Stimulated activated CD4-positive, alpha-beta T cell treated with anti-CD3 and anti-CD28 coated beads, TNF-alpha, amount 100 ng/mL, for 48 hours (primary cell): ENCODE measurements around the gene SPEG.

Experiments used
- DNase-seq, 3 donors: peaks; one replicate each; pipeline ENCODE4 v3.0.0-alpha.2; 2020; ENCODE audit warnings: low read depth in 3 of 3

The SPEG gene

GRCh38 chr2:219478916-219479315 lies 44.3 kb downstream of the SPEG start:
- DNase-seq, result no peak

GRCh38 chr2:219480004-219480403 lies 45.4 kb downstream of the SPEG start:
- no peak for DNase-seq

GRCh38 chr2:219482674-219483405 lies 48.2 kb downstream of the SPEG start:
- DNase-seq, result no peak

- no peak for DNase-seq
These were observed 49.1 kb downstream of the SPEG start for GRCh38 chr2:219483451-219484342.

GRCh38 chr2:219484343-219485200 lies 49.9 kb downstream of the SPEG start:
- DNase-seq, result no peak

GRCh38 chr2:219485201-219485580 lies 50.5 kb downstream of the SPEG start:
- no peak for DNase-seq

- DNase-seq, result no peak
These were observed 51.8 kb downstream of the SPEG start for GRCh38 chr2:219486380-219486959.

- no peak for DNase-seq
These were observed 53.7 kb downstream of the SPEG start for GRCh38 chr2:219488149-219488843.

GRCh38 chr2:219488844-219489194 lies 54.2 kb downstream of the SPEG start:
- DNase-seq, result no peak

GRCh38 chr2:219489315-219489714 lies 54.7 kb downstream of the SPEG start:
- no peak for DNase-seq

- DNase-seq, result no peak
These were observed 55.5 kb downstream of the SPEG start for GRCh38 chr2:219490186-219490585.

GRCh38 chr2:219490600-219491130 lies 56.0 kb downstream of the SPEG start:
- DNase-seq, result no peak

- no peak for DNase-seq
These were observed 56.8 kb downstream of the SPEG start for GRCh38 chr2:219491278-219491963.

- DNase-seq, result no peak
These were observed 57.9 kb downstream of the SPEG start for GRCh38 chr2:219492575-219492974.

GRCh38 chr2:219493086-219493485 lies 58.4 kb downstream of the SPEG start:
- DNase-seq, result no peak

- DNase-seq, result no peak
These were observed 60.4 kb downstream of the SPEG start for GRCh38 chr2:219494952-219495530.

GRCh38 chr2:219495531-219496122 lies 61.0 kb downstream of the SPEG start:
- peak; percentile 27 to 44 (median 41) for DNase-seq

GRCh38 chr2:219496247-219496824 lies 61.7 kb downstream of the SPEG start:
- DNase-seq, result no peak

GRCh38 chr2:219496825-219497494 lies 62.3 kb downstream of the SPEG start:
- no peak for DNase-seq
